HL-60 (cell line): ENCODE data around the gene PRKCE.

Experiments used
- DNase-seq, 2 experiments: peaks; one replicate each; pipeline ENCODE4 v3.0.0-alpha.2; 2010 to 2020; ENCODE audit warnings: low read depth in 1 of 2, low spot score in 1 of 2
- H3K27ac ChIP-seq: fragments of 250-450 bp; sonication (Bioruptor Pico); replicated peaks from 2 replicates; pipeline ENCODE4 v1.5.1; 2020; ENCODE audit warnings: mild to moderate bottlenecking, moderate library complexity
- H3K27me3 ChIP-seq: fragments of 250-450 bp; sonication (Bioruptor Pico); 2 replicates; pipeline ENCODE4 v1.5.1; 2021; ENCODE audit warnings: mild to moderate bottlenecking, moderate library complexity; ENCODE audit not compliant: insufficient read depth, poor library complexity, severe bottlenecking
- H3K4me3 ChIP-seq: replicated peaks from 2 replicates; pipeline ENCODE4 v1.5.1; 2011; ENCODE audit warnings: mild to moderate bottlenecking, control low read depth, low read length; ENCODE audit not compliant: insufficient read depth
- CTCF ChIP-seq: IDR thresholded peaks from one replicate; pipeline ENCODE4 v1.5.1; 2011; ENCODE audit warnings: low read length, control low read depth, inconsistent platforms; ENCODE audit not compliant: insufficient read depth
- GABPA ChIP-seq: IDR thresholded peaks from 2 replicates; pipeline ENCODE4 v1.6.1; 2012; ENCODE audit warnings: low read depth
- POLR2AphosphoS5 ChIP-seq: IDR thresholded peaks from 2 replicates; pipeline ENCODE4 v1.6.1; 2012; ENCODE audit warnings: low read depth
- REST ChIP-seq: IDR thresholded peaks from 2 replicates; pipeline ENCODE4 v1.6.1; 2012; ENCODE audit warnings: low read depth; ENCODE audit not compliant: insufficient replicate concordance
- SPI1 ChIP-seq: IDR thresholded peaks from 2 replicates; pipeline ENCODE4 v1.6.1; 2012; ENCODE audit warnings: low read depth, mild to moderate bottlenecking, borderline replicate concordance

Gene PRKCE

GRCh38 chr2:45844796-45845457 is 193.5 kb downstream of the PRKCE start:
- no peak for DNase-seq
- Histone ChIP-seq H3K27ac (no peak overlapping the region), H3K4me3 (no peak overlapping the region), H3K27me3 (no peaks in the 10 kb centered on the region)
- TF ChIP-seq SPI1, result no peak
- no peak for TF ChIP-seq CTCF

GRCh38 chr2:45845566-45845965 is 194.1 kb downstream of the PRKCE start:
- no peak overlapping the region for H3K27ac ChIP-seq
- TF ChIP-seq POLR2AphosphoS5 (no peak), REST (no peak), CTCF (no peak), GABPA (no peak), SPI1 (no peak)
- DNase-seq, result no peak
- no peak overlapping the region for H3K4me3 ChIP-seq
- H3K27me3 ChIP-seq, result no peaks in the 10 kb centered on the region

GRCh38 chr2:45849491-45850283 is 198.2 kb downstream of the PRKCE start:
- no peak overlapping the region for H3K27ac ChIP-seq
- no peak overlapping the region for H3K4me3 ChIP-seq
- no peak for TF ChIP-seq CTCF
- no peak for TF ChIP-seq POLR2AphosphoS5
- TF ChIP-seq GABPA, result no peak
- no peak for TF ChIP-seq REST
- no peak for TF ChIP-seq SPI1
- DNase-seq, result no peak
- H3K27me3 ChIP-seq, result no peaks in the 10 kb centered on the region

- Histone ChIP-seq H3K27ac (no peak overlapping the region), H3K27me3 (no peaks in the 10 kb centered on the region), H3K4me3 (no peak overlapping the region)
- TF ChIP-seq SPI1 (no peak), REST (no peak), CTCF (no peak), POLR2AphosphoS5 (no peak), GABPA (no peak)
- DNase-seq, result no peak
Measured at GRCh38 chr2:45850558-45850957, 199.1 kb downstream of the PRKCE start.
